ENCODE measurements around the gene RNF148. TPM values are rescaled to one million over a fixed set of nuclear protein-coding genes. Genes with fewer than 3 reads are reported as not detected.

Gene RNF148
- total RNA-seq, 1 donor from 2014 or later: 0.52 TPM

DNA sequence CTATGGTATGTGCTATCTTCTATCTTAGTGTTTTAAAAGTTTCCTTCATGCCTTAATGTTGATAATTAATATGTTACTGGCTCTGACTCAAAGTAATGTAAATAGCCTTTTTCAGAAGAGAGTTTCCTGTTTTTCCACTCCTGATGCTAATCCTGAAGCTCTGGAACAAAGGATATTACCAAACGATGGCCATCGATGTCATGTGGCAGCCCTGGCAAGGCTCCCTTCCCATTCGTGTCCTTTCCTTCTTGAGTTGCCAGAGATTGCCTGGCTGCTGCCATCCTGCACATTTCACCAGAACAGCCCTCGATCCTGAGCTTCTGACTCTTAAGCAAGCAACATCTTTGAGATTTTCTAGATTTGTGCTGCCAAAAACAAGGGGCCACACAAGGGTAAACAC lies 49.8 kb downstream of the RNF148 start:
- no peak overlapping the region for H3K9ac ChIP-seq (ENCODE audit: low read depth in 1 of 3, low read length in 3 of 3)
- H3K9me3 ChIP-seq (ENCODE audit: control insufficient read depth in 3 of 3, low read length in 3 of 3): peaks cover 0 to 3% (median 0%) of the 10 kb centered on the region in 3 donors
- no peaks in the 10 kb centered on the region for H3K27me3 ChIP-seq (ENCODE audit: control insufficient read depth in 3 of 3, insufficient read depth in 3 of 3, low read length in 3 of 3)
- H3K36me3 ChIP-seq (ENCODE audit: control insufficient read depth in 3 of 3, insufficient read depth in 3 of 3, low read length in 3 of 3): no peaks in the 10 kb centered on the region
- H3K27ac ChIP-seq (ENCODE audit: low read depth, low read length): no peak overlapping the region
- H3K4me1 ChIP-seq (ENCODE audit: control insufficient read depth in 3 of 3, insufficient read depth in 3 of 3, low read length in 3 of 3): no peaks in the 10 kb centered on the region
- H3K4me3 ChIP-seq (ENCODE audit: low read length in 3 of 3): no peak overlapping the region

Small RNA genes within 50 kb of the gene (small RNA-seq; reads per million reads assigned to genes)
- not detected for gene AC006463.1

Other genes starting within 250 kb of the RNF148 start
- 1.0 TPM for gene RNF133, start 3.8 kb downstream of the RNF148 start, total RNA-seq
- gene CADPS2, start 183.5 kb upstream of the RNF148 start, total RNA-seq: 12.5 TPM